Adrenal gland (tissue), 12 donors: ENCODE data around the gene KEAP1. TPM values are rescaled to one million over a fixed set of nuclear protein-coding genes. Genes with fewer than 3 reads are reported as not detected.

Experiments
- DNase-seq, 7 donors: peaks; one replicate each; pipeline ENCODE4 v3.0.0-alpha.2; 2019 to 2020
- H3K27ac ChIP-seq, 5 donors: fragments of 200-600 bp; sonication (generic) in 4 of 5; 1 replicate in 3 of 5; 2 replicates in 2 of 5; pipeline versions ENCODE4 v1.5.1 to v1.8.0; 2016 to 2020; ENCODE audit warnings: mild to moderate bottlenecking in 1 of 5
- H3K27me3 ChIP-seq: fragments of 200-600 bp; 2 replicates; pipeline ENCODE4 v1.8.0; 2021
- H3K36me3 ChIP-seq, 2 donors: fragments of 200-600 bp; replicated peaks in 1 of 2; 1 replicate in 1 of 2; 2 replicates in 1 of 2; pipeline versions ENCODE4 v1.5.1 to v1.8.0; 2018 to 2022
- H3K4me1 ChIP-seq, 2 donors: fragments of 200-600 bp; replicated peaks in 1 of 2; 1 replicate in 1 of 2; 2 replicates in 1 of 2; pipeline versions ENCODE4 v1.5.1 to v1.8.0; 2018 to 2021
- H3K4me3 ChIP-seq, 4 donors: fragments of 200-600 bp; sonication (generic) in 3 of 4; one replicate each; pipeline ENCODE4 v1.5.1; 2016 to 2018
- H3K9me3 ChIP-seq, 3 donors: fragments of 200-600 bp; sonication (generic) in 1 of 3; replicated peaks in 1 of 3; 1 replicate in 2 of 3; 2 replicates in 1 of 3; pipeline versions ENCODE4 v1.5.1 to v1.8.0; 2016 to 2021
- CTCF ChIP-seq, 6 experiments: fragments of 450-650 bp in 4 of 6; fragments of 200-600 bp in 2 of 6; sonication (generic) in 1 of 6; IDR thresholded peaks; 1 replicate in 5 of 6; 2 replicates in 1 of 6; pipeline versions ENCODE4 v1.5.1 to v1.8.0; 2016 to 2021; ENCODE audit warnings: antibody characterized with exemption in 6 of 6, mild to moderate bottlenecking in 2 of 6, moderate library complexity in 1 of 6
- POLR2A ChIP-seq, 2 donors: fragments of 450-650 bp; IDR thresholded peaks; one replicate each; pipeline ENCODE4 v1.6.1; 2017; ENCODE audit warnings: antibody characterized with exemption in 2 of 2, mild to moderate bottlenecking in 2 of 2, moderate library complexity in 1 of 2
- WGBS, 4 donors: extraction: QIAGEN DNeasy Blood & Tissue Kit in 2 of 4; methylation state at CpG; one replicate each; pipeline versions ENCODE4 v1.1.5 to v1.1.7; 2013 to 2017; 5-methylcytosine and 5-hydroxymethylcytosine counted together
- intact Hi-C, 2 donors: fragments of 100-400 bp; cut with DNase I; formaldehyde crosslinking; loops; one replicate each; pipeline versions ENCODE4 v1.14.1 to v1.15.0; 2022 to 2023
- polyA plus RNA-seq, 3 donors: library from polyadenylated mRNA; stranded (reverse); fragments of 200-250 nt in 2 of 3; fragments of 350-450 nt in 1 of 3; fragmentation: Illumina TruSeq in 1 of 3; extraction: RNeasy Lipid Tissue Mini Kit (QIAGEN cat#74804) in 1 of 3; gene quantifications; one replicate each; pipeline ENCODE4 v1.2.3, GENCODE V29; 2013 to 2014
- total RNA-seq, 9 donors: library from RNA; depleted of rRNA in 4 of 9; stranded (reverse); fragments of >200 nt in 4 of 9; fragments of 120-200 nt in 1 of 9; fragmentation: NEBNext Ultra II Directional in 1 of 9; extraction: Animal tissue kit (Norgen Biotek cat#: 25700) in 1 of 9; gene quantifications; one replicate each; pipeline versions ENCODE4 v1.1.0 to v1.2.4, GENCODE V29; 2013 to 2023
- donor health status: healthy with polysubstance abuse.
- donor health status: Bipolar disorder and iron deficiency.
- donor health status: DM: yes; HTN: yes; CAD: no.
- donor health status: DM: no; HTN: no; CAD: no.
- donor health status: DM: no; HTN: no; CAD: no.
- donor health status: DM: yes; HTN: yes; CAD: no.

Gene KEAP1
- total and polyA plus RNA-seq, 12 donors: 71.0 to 106 (median 77.2) TPM

- Histone ChIP-seq H3K27ac (no peak overlapping the region), H3K9me3 (no peaks in the 10 kb centered on the region), H3K4me1 (peaks cover 0 to 4% of the 10 kb centered on the region in 2 donors), H3K4me3 (no peak overlapping the region), H3K36me3 (peaks cover 0 to 8% of the 10 kb centered on the region in 2 donors), H3K27me3 (no peaks in the 10 kb centered on the region)
- intact Hi-C loops: no loop called here
- 30 to 41% (median 34%) methylated on average over 6 of the region's 6 CpGs for WGBS, 4 donors
- no peak for DNase-seq
- TF ChIP-seq POLR2A (IDR thresholded peaks at IDR 0.05) (no peak), CTCF (IDR thresholded peaks at IDR 0.05) (peak in 3 of 6 experiments; percentile 13 to 20 (median 17))
Observed at GRCh38 chr19:10471909-10472308, 31.2 kb downstream of the KEAP1 start.

- 83 to 93% (median 89%) methylated on average over 12 of the region's 12 CpGs for WGBS, 4 donors
- Histone ChIP-seq H3K4me1 (peaks cover 0 to 3% of the 10 kb centered on the region in 2 donors), H3K27ac (no peak overlapping the region), H3K9me3 (no peaks in the 10 kb centered on the region), H3K36me3 (peaks cover 0 to 9% of the 10 kb centered on the region in 2 donors), H3K4me3 (no peak overlapping the region), H3K27me3 (no peaks in the 10 kb centered on the region)
- TF ChIP-seq POLR2A (IDR thresholded peaks at IDR 0.05): no peak
- no peak for TF ChIP-seq CTCF (IDR thresholded peaks at IDR 0.05)
- intact Hi-C loops: no loop called here
- DNase-seq: no peak
Observed at GRCh38 chr19:10468133-10468532, 35.0 kb downstream of the KEAP1 start.

GRCh38 chr19:10467104-10467706 lies 36.0 kb downstream of the KEAP1 start:
- intact Hi-C loops: no loop called here

GRCh38 chr19:10464456-10464855 lies 38.7 kb downstream of the KEAP1 start:
- DNase-seq: no peak
- Histone ChIP-seq H3K27ac (no peak overlapping the region), H3K4me1 (peaks cover 5 to 6% of the 10 kb centered on the region in 2 donors), H3K9me3 (no peaks in the 10 kb centered on the region), H3K36me3 (peaks cover 0 to 9% of the 10 kb centered on the region in 2 donors), H3K27me3 (no peaks in the 10 kb centered on the region), H3K4me3 (no peak overlapping the region)
- intact Hi-C loops: no loop called here
- 62 to 69% (median 62%) methylated on average over 5 of the region's 5 CpGs for WGBS, 4 donors
- TF ChIP-seq POLR2A (IDR thresholded peaks at IDR 0.05) (no peak), CTCF (IDR thresholded peaks at IDR 0.05) (no peak)

More at GRCh38 chr19:10467104-10467706, 36.0 kb downstream of the KEAP1 start:
- Histone ChIP-seq H3K9me3 (no peaks in the 10 kb centered on the region), H3K27me3 (no peaks in the 10 kb centered on the region), H3K36me3 (peaks cover 0 to 9% of the 10 kb centered on the region in 2 donors), H3K4me1 (no peaks in the 10 kb centered on the region), H3K4me3 (no peak overlapping the region), H3K27ac (no peak overlapping the region)
- TF ChIP-seq POLR2A (IDR thresholded peaks at IDR 0.05): no peak
- TF ChIP-seq CTCF (IDR thresholded peaks at IDR 0.05): no peak
- 84 to 94% (median 88%) methylated on average over 11 to 20 of the region's 20 CpGs for WGBS, 4 donors
- no peak for DNase-seq
